Measurements from ENCODE around the gene KCNS1.

Gene KCNS1

DNA sequence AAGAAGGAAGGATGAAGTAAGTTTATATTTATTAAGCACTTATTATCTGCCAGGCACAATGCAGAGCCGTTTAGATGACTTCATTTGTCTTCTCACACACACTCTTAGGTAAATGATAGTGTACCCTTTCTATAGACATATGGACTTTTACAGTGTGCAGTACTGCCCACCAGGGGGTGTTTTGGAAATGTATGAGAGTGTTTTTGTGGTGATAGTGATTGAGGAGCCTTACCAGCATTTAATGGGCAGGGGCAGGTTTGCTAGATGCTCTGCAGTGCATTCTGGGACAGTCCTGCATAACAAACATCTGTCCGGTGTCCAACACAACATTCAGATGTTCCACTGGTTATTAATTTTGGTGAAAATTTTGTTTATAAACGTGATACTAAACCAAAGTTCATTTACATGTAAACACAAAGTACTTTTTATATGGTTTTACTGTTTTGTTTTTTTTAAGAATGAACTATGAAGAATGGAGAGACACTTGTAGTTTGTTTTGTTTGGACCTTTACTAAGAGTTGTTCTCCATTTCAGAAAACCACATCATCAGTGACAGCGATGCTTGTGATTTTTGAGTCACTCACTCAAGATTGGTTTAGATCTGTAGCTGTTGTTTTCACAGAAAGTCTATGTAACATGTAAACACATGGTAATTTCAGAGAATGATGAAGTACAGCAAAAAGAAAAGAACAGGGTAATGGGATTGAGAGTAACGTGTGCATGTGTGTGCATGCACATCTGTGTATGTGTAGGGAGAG is 19.9 kb downstream of the KCNS1 start:
- CTCF ChIA-PET: interaction anchor here (0.6 kb wide), 1 partner anchor 132 kb away, joined by 4 read pairs; no protein-coding TSS in a partner anchor
- no peak overlapping the region for H3K27ac ChIP-seq
- POLR2A ChIA-PET (ENCODE audit: low non-redundant PET): no interaction called here
- DNase-seq (ENCODE audit: low spot score): no peak
- TF ChIP-seq, protein P1, sequence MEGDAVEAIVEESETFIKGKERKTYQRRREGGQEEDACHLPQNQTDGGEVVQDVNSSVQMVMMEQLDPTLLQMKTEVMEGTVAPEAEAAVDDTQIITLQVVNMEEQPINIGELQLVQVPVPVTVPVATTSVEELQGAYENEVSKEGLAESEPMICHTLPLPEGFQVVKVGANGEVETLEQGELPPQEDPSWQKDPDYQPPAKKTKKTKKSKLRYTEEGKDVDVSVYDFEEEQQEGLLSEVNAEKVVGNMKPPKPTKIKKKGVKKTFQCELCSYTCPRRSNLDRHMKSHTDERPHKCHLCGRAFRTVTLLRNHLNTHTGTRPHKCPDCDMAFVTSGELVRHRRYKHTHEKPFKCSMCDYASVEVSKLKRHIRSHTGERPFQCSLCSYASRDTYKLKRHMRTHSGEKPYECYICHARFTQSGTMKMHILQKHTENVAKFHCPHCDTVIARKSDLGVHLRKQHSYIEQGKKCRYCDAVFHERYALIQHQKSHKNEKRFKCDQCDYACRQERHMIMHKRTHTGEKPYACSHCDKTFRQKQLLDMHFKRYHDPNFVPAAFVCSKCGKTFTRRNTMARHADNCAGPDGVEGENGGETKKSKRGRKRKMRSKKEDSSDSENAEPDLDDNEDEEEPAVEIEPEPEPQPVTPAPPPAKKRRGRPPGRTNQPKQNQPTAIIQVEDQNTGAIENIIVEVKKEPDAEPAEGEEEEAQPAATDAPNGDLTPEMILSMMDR (conservative IDR thresholded peaks at IDR 0.05; ENCODE audit: low read depth): no peak

DNA sequence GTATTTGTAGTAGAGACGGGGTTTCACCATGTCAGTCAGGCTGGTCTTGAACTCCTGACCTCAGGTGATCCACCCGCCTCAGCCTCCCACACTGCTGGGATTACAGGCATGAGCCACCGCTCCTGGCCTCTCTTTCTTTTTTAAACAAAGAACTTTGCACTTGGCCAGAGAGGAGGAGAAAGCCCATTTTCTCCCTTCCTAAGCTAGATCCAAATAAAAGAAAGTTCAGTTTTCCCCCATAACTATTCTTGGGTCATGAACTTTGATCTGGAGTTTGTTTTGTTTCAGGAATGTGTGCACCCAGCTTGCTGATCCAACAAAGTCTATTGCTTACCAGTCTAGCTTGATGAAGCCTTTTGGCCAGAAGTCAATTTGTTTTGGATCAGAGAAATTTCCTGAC is 23.4 kb downstream of the KCNS1 start:
- DNase-seq (ENCODE audit: low spot score): no peak
- ChIA-PET POLR2A (ENCODE audit: low non-redundant PET) (no interaction called here), CTCF (interaction anchor here (0.6 to 3.4 kb wide), 2 partner anchors 33 to 148 kb away, joined by 3 to 17 read pairs; no protein-coding TSS in a partner anchor)
- TF ChIP-seq, protein P1 (conservative IDR thresholded peaks at IDR 0.05; ENCODE audit: low read depth): no peak
- no peak overlapping the region for H3K27ac ChIP-seq

DNA sequence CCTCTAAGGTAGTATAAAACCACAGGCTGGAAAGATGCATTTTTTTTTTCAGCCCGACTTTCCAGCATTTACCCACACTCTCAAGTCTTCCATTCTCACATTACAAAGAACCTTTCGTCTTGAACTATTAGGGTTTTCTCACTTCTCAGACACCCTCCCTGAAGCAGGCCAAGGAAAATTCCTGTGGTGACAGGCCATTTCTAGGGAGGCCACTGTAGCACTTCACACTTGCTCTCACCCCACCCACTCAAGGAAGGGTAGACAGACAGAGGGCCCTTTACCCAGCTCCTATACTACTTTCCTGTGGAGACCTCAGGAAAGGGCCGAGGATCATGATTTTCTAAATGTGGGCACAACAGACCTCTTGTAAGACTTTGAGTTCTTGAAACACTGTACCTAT is 27.7 kb downstream of the KCNS1 start:
- ChIA-PET CTCF (interaction anchor here (3.0 kb wide), 1 partner anchor 29 kb away, joined by 22 read pairs; no protein-coding TSS in a partner anchor), POLR2A (ENCODE audit: low non-redundant PET) (no interaction called here)
- H3K27ac ChIP-seq: no peak overlapping the region
- no peak for DNase-seq (ENCODE audit: low spot score)
- TF ChIP-seq, protein P1 (conservative IDR thresholded peaks at IDR 0.05; ENCODE audit: low read depth): no peak

DNA sequence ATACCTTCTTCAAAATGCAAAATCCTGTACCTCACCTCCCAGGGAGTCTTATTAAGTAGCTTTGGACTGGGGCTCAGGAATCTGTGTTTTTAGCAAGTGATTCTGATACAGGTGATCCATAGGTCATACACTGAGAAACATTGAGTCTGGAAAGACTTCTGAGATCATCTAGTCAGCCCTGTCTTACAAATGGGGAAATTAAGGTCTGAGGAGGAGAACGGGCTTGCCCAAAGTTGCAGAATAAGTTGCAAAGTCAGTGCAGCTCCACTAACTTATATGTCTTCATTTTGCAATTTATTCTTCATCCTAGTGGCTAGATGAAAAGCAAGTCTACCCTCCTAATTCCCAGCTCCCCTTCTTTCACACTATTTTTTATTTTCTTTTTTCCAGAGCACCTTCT is 28.9 kb downstream of the KCNS1 start:
- POLR2A ChIA-PET (ENCODE audit: low non-redundant PET): no interaction called here
- H3K27ac ChIP-seq: peak overlapping the region; percentile 75
- CTCF ChIA-PET: interaction anchor here (0.6 to 3.0 kb wide), 5 partner anchors 18 to 130 kb away, joined by 3 to 22 read pairs (median 3); no protein-coding TSS in a partner anchor
- TF ChIP-seq, protein P1 (conservative IDR thresholded peaks at IDR 0.05; ENCODE audit: low read depth): no peak
- DNase-seq (ENCODE audit: low spot score): no peak

DNA sequence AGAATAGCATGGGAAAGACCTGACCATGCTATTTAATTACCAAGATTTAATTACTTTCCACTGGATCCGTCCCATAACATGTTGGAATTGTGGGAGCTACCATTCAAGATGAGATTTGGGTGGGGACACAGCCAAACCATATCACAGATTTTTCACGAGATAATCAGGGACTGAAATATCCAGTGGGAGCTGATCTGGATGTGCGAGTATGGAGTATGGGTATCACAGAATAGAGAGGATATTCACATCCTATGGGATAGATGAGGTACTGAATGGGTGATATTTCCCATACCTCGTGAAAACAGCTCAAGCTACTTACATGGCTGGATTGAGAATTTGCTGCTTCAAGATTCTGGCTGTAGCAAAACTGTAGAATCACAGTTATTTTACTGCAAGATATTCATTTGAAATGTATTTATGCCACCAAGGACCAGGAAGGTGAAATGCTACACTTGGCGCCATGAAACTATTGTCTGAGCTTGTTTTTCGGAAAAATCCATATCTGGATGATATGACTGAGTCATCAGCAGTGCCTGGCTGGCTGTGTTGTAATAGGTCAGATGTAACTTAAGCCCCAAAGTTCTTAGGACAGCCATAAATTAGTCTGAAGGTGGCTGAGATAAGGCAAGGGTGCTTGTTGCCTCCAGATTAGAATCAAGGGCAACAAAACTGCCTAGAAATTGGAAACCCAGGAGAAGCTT is 29.8 kb downstream of the KCNS1 start:
- CTCF ChIA-PET: interaction anchor here (0.5 to 3.0 kb wide), 12 partner anchors 12 to 793 kb away, joined by 3 to 22 read pairs (median 4); no protein-coding TSS in a partner anchor

DNA sequence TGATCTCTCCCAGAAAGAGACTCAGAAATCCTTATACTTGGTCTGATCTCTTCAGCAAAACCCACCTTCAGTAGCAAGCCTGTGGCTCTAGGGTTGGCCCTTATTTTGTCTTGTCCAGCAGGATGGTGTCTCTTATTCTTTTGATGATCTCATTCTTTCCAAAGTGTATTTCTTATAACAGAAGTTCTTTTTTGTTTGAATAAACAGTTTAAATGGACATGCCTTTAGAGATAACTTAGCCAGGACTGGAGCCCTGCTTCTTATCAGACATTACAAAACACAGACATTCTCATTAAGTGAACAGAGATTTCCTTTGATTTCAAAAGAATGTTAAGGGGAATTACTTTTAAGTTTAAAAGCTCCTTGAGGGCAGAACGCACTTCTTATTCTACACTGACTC is 31.7 kb downstream of the KCNS1 start:
- no peak for DNase-seq (ENCODE audit: low spot score)
- ChIA-PET CTCF (interaction anchor here (3.0 kb wide), 1 partner anchor 27 kb away, joined by 15 read pairs; no protein-coding TSS in a partner anchor), POLR2A (ENCODE audit: low non-redundant PET) (interaction anchor here (0.6 kb wide), 1 partner anchor 1741 kb away, joined by 3 read pairs; no protein-coding TSS in a partner anchor)
- no peak overlapping the region for H3K27ac ChIP-seq
- TF ChIP-seq, protein P1 (conservative IDR thresholded peaks at IDR 0.05; ENCODE audit: low read depth): no peak

More for the DNA sequence above, 29.8 kb downstream of the KCNS1 start:
- peak; percentile 94 for DNase-seq (ENCODE audit: low spot score)
- TF ChIP-seq, protein P1 (conservative IDR thresholded peaks at IDR 0.05; ENCODE audit: low read depth): no peak
- H3K27ac ChIP-seq: peak overlapping the region; percentile 75
- POLR2A ChIA-PET (ENCODE audit: low non-redundant PET): interaction anchor here (0.7 kb wide), 1 partner anchor 197 kb away, joined by 5 read pairs; no protein-coding TSS in a partner anchor
